Superior temporal gyrus (tissue), 1 donor: Measurements from ENCODE around the gene BICRAL.
"Not testable (repeated sequence)": the region's sequence is repeated elsewhere in the genome, so short reads cannot be mapped to it uniquely, and the experiment has no call there.

ENCODE experiments used
- DNase-seq: peaks from one replicate; pipeline ENCODE4 v3.0.0-alpha.2; 2016; ENCODE audit errors: extremely low spot score

Gene BICRAL

DNA sequence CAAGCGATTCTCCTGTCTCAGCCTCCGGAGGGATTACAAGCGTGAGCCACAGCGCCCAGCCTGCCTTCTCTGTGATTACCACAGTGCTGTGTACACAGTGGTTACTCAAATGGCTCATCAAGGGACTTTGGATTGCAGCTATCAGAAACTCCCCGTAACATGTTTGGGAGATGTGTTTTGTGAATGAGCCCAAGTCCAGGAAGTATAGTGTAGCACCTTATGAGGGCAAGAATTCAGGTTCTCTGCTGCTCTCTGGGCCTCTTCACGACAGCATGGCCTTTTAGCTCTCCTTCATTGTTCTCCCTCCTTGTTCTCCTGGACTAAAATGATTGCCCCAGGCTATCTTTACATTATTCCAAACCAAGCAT, 63.5 kb downstream of the BICRAL start:
- DNase-seq: no peak

GRCh38 chr6:42846505-42846904, 64.7 kb downstream of the BICRAL start:
- no peak for DNase-seq

DNA sequence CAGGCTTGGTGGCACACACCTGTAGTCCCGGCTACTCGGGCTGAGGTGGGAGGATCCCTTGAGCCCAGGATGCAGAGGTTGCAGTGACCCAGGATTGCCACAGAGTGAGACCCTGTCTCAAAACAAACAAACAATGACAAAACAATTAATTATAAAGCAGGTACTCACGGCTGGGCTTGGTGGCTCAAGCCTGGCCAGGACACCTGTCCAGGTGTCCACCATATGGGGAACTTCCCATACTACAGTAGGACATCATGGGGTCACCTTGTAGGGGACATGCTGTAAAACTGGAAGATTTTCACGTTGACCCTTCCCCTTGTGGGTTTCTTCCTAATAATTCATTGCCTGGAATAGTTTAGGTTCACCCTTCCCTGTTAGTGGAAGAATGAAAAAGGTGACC, 66.8 kb downstream of the BICRAL start:
- DNase-seq: no peak

- no peak for DNase-seq
Observed at GRCh38 chr6:42851599-42851998, 69.7 kb downstream of the BICRAL start.

DNA sequence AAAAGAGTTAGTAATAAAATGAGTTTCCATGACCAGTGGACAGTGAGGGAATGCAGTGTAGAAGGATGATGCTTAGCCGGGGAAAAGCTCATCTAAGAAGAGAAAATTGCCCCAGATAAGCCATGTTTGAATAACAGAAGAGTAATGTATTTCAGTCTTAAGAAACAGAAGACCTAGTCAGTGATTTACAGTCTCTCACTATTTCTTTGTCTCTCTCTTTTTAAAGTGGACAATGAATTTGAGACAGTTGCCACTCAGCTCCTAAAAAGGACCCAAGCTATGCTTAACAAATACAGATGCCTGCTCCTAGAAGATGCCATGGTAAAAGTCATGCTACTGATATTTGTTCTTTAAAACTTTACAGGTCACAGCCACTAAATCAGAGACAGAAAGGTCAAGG, 78.2 kb downstream of the BICRAL start:
- no peak for DNase-seq

- no peak for DNase-seq
Observed at GRCh38 chr6:42860481-42860880, 78.6 kb downstream of the BICRAL start.

GRCh38 chr6:42864602-42865001, 82.8 kb downstream of the BICRAL start:
- DNase-seq: no peak

- no peak for DNase-seq
Observed at GRCh38 chr6:42870145-42870936, 88.5 kb downstream of the BICRAL start.

DNA sequence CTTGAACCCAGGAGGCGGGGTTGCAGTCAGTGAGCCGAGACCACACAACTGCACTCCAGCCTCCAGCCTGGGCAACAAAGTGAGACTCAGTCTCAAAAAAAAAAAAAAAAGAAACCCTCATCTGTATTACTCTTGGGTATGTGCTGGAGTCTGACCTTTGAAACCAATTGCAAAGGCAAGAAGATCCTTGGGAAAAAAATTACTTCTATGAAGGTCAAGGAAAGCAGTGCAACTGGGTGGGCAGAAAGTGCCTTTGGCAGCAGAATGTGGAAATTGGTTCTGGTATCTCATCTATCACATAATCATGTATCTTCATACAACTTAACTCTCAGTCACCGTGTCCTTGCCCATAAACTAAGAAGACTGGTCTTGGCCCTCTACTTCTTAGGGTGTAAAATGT, 89.9 kb downstream of the BICRAL start:
- DNase-seq: no peak

- no peak for DNase-seq
Observed at GRCh38 chr6:42873313-42873712, 91.5 kb downstream of the BICRAL start.

DNA sequence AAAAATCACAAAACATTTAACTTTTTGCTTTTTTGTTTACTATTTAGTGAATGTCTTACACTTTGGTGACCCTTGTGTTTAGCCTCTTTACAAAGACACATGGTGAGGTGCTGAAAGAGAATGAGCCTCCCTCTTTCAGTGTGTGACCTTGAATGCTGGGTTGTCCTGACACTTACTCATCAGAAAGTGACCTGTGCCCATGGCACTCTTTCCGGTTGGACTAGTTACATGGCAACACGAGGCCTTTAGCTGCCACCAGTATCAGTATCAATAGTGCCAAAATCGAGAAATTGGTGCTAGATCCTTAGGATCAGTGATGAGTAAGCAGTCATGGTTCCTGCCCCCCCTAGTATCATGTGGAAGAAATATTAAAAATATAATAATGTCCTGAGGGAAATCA, 95.8 kb downstream of the BICRAL start:
- no peak for DNase-seq

GRCh38 chr6:42879372-42880239, 97.8 kb downstream of the BICRAL start, which contains the start of gene RPL7L1:
RPL7L1 (plus strand) TSS chr6:42879616; CDS start chr6:42879911, 295 bp downstream.
- peak; percentile 98 for DNase-seq

DNA sequence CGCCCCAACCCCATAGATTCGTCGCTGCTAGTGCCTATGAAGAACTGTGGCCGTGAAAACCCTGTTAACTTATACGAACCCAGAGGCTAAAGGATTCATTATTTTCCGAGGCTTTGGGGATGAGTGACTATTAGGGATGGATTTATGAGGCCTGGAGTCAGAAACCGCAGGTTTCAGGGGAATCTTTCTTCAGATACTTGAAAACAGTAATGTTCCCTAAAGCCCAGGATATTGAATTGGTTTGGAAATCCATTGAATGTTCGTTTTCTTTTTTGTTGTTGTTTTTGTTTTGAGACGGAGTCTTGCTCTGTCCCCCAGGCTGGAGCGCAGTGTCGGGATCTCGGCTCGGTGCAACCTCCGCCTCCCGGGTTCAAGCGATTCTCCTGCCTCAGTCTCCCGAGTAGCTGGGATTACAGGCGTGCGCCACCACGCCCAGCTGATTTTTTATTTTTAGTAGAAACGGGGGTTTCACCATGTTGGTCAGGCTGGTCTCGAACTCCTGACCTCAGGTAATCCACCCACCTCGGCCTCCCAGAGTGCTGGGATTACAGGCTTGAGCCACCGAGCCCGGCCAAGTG, 98.5 kb downstream of the BICRAL start:
- DNase-seq: not testable (repeated sequence)

- DNase-seq: not testable (repeated sequence)
Observed at GRCh38 chr6:42880871-42881270, 99.0 kb downstream of the BICRAL start.

- DNase-seq: no peak
Observed at GRCh38 chr6:42885702-42886101, 103.8 kb downstream of the BICRAL start.

GRCh38 chr6:42888201-42888600, 106.3 kb downstream of the BICRAL start:
- not testable (repeated sequence) for DNase-seq

DNA sequence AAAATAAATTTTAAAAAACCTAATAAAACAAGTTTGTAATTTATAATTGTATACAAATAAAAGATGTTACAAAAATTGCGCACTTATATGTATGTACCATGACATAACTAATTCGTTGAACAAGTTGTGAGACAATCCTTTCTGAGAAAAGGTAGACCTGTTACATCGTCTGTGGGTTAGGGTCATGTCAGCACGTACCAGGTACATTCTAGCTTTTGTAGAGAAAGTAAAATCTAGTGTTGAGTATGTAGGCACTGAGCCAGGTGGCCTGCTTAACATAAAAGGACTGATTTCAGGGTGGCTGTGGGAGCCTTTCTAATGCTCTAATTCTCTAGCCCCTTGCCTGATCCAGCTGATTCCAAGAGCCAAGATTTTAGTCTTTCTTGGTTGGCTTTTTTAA, 108.0 kb downstream of the BICRAL start:
- peak; percentile 23 for DNase-seq

DNA sequence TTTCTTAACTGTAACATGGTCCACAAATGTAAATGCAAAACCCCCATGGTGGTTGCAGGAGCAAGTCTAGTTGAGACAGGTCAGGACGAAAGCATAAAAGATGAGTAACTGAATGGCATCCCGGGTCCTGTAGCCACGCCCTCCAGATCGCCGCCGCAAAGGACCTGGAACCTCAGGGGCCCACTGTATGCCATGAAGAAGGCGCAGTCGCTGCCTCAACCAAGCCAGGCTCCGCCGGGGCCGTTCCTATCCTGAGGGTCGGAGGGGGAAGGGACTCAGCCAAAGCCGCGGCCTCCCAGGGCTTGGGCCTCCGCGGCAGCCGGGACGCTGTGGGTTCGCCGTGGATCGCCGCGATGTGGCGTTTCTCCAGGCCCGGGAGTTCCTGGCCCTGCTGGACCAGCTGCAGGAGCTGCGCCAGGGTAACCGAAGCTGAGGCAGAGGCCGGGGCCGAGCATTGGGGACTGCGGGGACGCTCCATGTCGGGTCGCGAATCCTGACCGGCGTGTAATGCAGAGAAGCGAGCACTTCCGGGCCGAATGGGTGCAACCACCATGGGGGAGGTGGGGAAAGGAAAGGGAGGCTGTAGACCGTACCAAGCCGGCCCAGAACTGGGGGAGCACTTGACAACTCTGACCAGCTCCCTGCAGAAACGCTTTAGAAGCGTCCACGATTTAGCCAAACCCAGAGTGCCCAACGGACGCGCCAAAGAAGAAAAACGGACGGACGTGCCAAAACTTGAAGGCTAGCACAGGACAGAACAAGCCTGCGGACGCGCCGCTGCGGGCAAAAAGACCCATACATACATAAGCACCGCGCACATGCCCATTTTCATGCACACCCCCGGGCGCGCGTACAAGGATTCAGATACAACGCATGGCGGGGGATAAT, 108.7 kb downstream of the BICRAL start:
- peak; percentile 95 for DNase-seq

DNA sequence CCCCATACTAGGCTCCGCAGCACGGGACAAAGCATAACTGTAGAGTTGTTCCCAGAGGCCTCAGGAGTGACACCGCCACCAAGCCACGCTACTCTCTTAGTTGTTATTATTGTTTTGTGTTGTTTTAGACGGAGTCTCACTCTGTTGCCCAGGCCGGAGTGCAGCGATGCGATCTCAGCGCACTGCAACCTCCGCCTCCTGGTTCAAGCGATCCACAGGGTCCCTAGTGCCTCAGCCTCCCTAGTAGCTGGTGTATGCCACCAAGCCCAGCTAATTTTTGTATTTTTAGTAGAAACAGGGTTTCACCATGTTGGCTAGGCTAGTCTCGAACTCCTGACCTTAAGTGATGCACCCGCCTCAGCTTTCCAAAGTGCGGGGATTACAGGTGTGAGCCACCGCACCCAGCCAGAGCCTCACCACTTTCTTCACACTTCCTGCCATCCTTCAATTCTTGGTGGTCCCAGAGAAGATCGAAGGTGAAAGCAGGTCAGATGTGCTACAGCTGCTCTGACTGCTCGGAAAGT, 109.4 kb downstream of the BICRAL start:
- DNase-seq: no peak

GRCh38 chr6:42894041-42894828, 112.4 kb downstream of the BICRAL start:
- not testable (repeated sequence) for DNase-seq
